NT2/D1 (cell line): Measurements from ENCODE around the gene CD86.

ENCODE experiments used
- DNase-seq: peaks from one replicate; pipeline ENCODE4 v3.0.0-alpha.2; 2011; ENCODE audit warnings: low read depth, low spot score
- H3K27me3 ChIP-seq: 2 replicates; pipeline ENCODE4 v1.6.0; 2011; ENCODE audit warnings: mild to moderate bottlenecking; ENCODE audit not compliant: insufficient read length, insufficient read depth
- H3K36me3 ChIP-seq: 2 replicates; pipeline ENCODE4 v1.6.1; 2011; ENCODE audit warnings: mild to moderate bottlenecking, low read length, mixed read lengths; ENCODE audit not compliant: insufficient read depth, insufficient read length
- H3K4me1 ChIP-seq: 2 replicates; pipeline ENCODE4 v1.5.1; 2011; ENCODE audit not compliant: insufficient read depth, insufficient read length
- H3K4me3 ChIP-seq: 2 replicates; pipeline ENCODE4 v1.5.1; 2011; ENCODE audit warnings: low read depth; ENCODE audit not compliant: insufficient read length
- H3K9ac ChIP-seq: 2 replicates; pipeline ENCODE4 v1.6.0; 2011; ENCODE audit warnings: low read depth; ENCODE audit not compliant: insufficient read length
- H3K9me3 ChIP-seq: 2 replicates; pipeline ENCODE4 v1.5.1; 2011; ENCODE audit warnings: mild to moderate bottlenecking, low read length; ENCODE audit not compliant: insufficient read depth
- SUZ12 ChIP-seq: IDR thresholded peaks from 2 replicates; pipeline ENCODE4 v1.6.1; 2011; ENCODE audit not compliant: insufficient read length, insufficient read depth; ENCODE audit errors: extremely low read depth
- YY1 ChIP-seq: IDR thresholded peaks from 2 replicates; pipeline ENCODE4 v1.6.1; 2011; ENCODE audit not compliant: insufficient read length, insufficient read depth
- ZNF274 ChIP-seq: IDR thresholded peaks from 2 replicates; pipeline ENCODE4 v1.6.1; 2011; ENCODE audit warnings: mild to moderate bottlenecking, low read depth, low read length

CD86 gene

GRCh38 chr3:122081543-122082247, 26.5 kb downstream of the CD86 start:
- DNase-seq = no peak
- TF ChIP-seq YY1 (no peak), SUZ12 (no peak), ZNF274 (no peak)
- H3K4me3 ChIP-seq = no peak overlapping the region
- H3K36me3 ChIP-seq = no peaks in the 10 kb centered on the region
- no peaks in the 10 kb centered on the region for H3K9me3 ChIP-seq
- no peak overlapping the region for H3K9ac ChIP-seq
- no peaks in the 10 kb centered on the region for H3K4me1 ChIP-seq
- no peaks in the 10 kb centered on the region for H3K27me3 ChIP-seq

GRCh38 chr3:122082357-122082756, 27.2 kb downstream of the CD86 start:
- Histone ChIP-seq H3K9me3 (no peaks in the 10 kb centered on the region), H3K36me3 (no peaks in the 10 kb centered on the region), H3K4me1 (no peaks in the 10 kb centered on the region), H3K4me3 (no peak overlapping the region), H3K27me3 (no peaks in the 10 kb centered on the region), H3K9ac (no peak overlapping the region)
- no peak for DNase-seq
- TF ChIP-seq YY1 = no peak
- no peak for TF ChIP-seq SUZ12
- TF ChIP-seq ZNF274 = no peak

GRCh38 chr3:122084799-122085198, 29.6 kb downstream of the CD86 start:
- Histone ChIP-seq H3K27me3 (no peaks in the 10 kb centered on the region), H3K4me1 (no peaks in the 10 kb centered on the region), H3K36me3 (no peaks in the 10 kb centered on the region), H3K9ac (no peak overlapping the region), H3K9me3 (no peaks in the 10 kb centered on the region), H3K4me3 (no peak overlapping the region)
- DNase-seq = no peak
- TF ChIP-seq SUZ12 (no peak), YY1 (no peak), ZNF274 (no peak)

- no peak overlapping the region for H3K4me3 ChIP-seq
- no peaks in the 10 kb centered on the region for H3K9me3 ChIP-seq
- TF ChIP-seq YY1 (no peak), SUZ12 (no peak), ZNF274 (no peak)
- H3K9ac ChIP-seq = no peak overlapping the region
- no peak for DNase-seq
- H3K36me3 ChIP-seq = no peaks in the 10 kb centered on the region
- H3K4me1 ChIP-seq = no peaks in the 10 kb centered on the region
- no peaks in the 10 kb centered on the region for H3K27me3 ChIP-seq
Measured at GRCh38 chr3:122085673-122086072, 30.5 kb downstream of the CD86 start.

GRCh38 chr3:122088531-122088930, 33.4 kb downstream of the CD86 start:
- Histone ChIP-seq H3K4me1 (no peaks in the 10 kb centered on the region), H3K36me3 (no peaks in the 10 kb centered on the region), H3K4me3 (no peak overlapping the region), H3K9me3 (peaks cover 3% of the 10 kb centered on the region; the same call in 1 of the 2 replicates), H3K27me3 (no peaks in the 10 kb centered on the region), H3K9ac (no peak overlapping the region)
- no peak for DNase-seq
- TF ChIP-seq SUZ12 = no peak
- no peak for TF ChIP-seq ZNF274
- TF ChIP-seq YY1 = no peak

GRCh38 chr3:122091602-122092295, 36.6 kb downstream of the CD86 start:
- Histone ChIP-seq H3K4me1 (no peaks in the 10 kb centered on the region), H3K27me3 (no peaks in the 10 kb centered on the region), H3K4me3 (no peak overlapping the region), H3K9me3 (peaks cover 3% of the 10 kb centered on the region; the same call in 1 of the 2 replicates), H3K36me3 (no peaks in the 10 kb centered on the region), H3K9ac (no peak overlapping the region)
- no peak for TF ChIP-seq SUZ12
- no peak for DNase-seq

- DNase-seq = peak; percentile 5
Measured at GRCh38 chr3:122092460-122093165, 37.5 kb downstream of the CD86 start.

More at GRCh38 chr3:122092460-122093165, 37.5 kb downstream of the CD86 start:
- Histone ChIP-seq H3K36me3 (no peaks in the 10 kb centered on the region), H3K9me3 (peaks cover 3% of the 10 kb centered on the region; the same call in 1 of the 2 replicates), H3K4me1 (no peaks in the 10 kb centered on the region), H3K27me3 (no peaks in the 10 kb centered on the region), H3K9ac (no peak overlapping the region), H3K4me3 (no peak overlapping the region)
- TF ChIP-seq SUZ12 (no peak), ZNF274 (no peak), YY1 (no peak)
